K562 (cell line): ENCODE data around the gene ZSWIM1.

Source experiments
- ARHGAP35 ChIP-seq: fragments of 450-650 bp; IDR thresholded peaks from 2 replicates; pipeline ENCODE4 v1.6.1; 2018; ENCODE audit not compliant: partially characterized antibody
- RBM39 ChIP-seq: fragments of 200-400 bp; formaldehyde crosslinking; optimal IDR thresholded peaks from 2 replicates; pipeline ENCODE3; 2018; ENCODE audit warnings: low read depth, low read length
- SRF ChIP-seq, 2 experiments: fragments of 250-450, 450-650 bp in 1 of 2; sonication (Bioruptor Pico) in 1 of 2; sonication (generic) in 1 of 2; formaldehyde crosslinking; IDR thresholded peaks; 2 replicates each; pipeline versions ENCODE4 v1.5.0 to v1.5.1; 2020 to 2022; ENCODE audit warnings: mild to moderate bottlenecking in 1 of 2, missing genetic modification reagents in 1 of 2
- ZNF165 ChIP-seq: fragments of 250-450 bp; sonication (Bioruptor Pico); IDR thresholded peaks from 2 replicates; pipeline ENCODE4 v1.4.0; 2020; ENCODE audit warnings: borderline replicate concordance
- ZNF347 ChIP-seq: fragments of 450-650 bp; formaldehyde crosslinking; IDR thresholded peaks from 2 replicates; pipeline ENCODE4 v1.4.0; 2020; ENCODE audit warnings: low read depth, mild to moderate bottlenecking, moderate library complexity
- ZNF444 ChIP-seq: fragments of 250-450 bp; sonication (Bioruptor Pico); IDR thresholded peaks from 2 replicates; pipeline ENCODE4 v1.4.0; 2020; ENCODE audit warnings: mild to moderate bottlenecking, moderate library complexity
- TF ChIP-seq, protein P1 (sequence below), 3 experiments: IDR thresholded peaks in 2 of 3; conservative IDR thresholded peaks in 1 of 3; 2 replicates each; pipeline ENCODE4 v1.5.1; 2011 to 2012; ENCODE audit warnings: low read length in 3 of 3, mild to moderate bottlenecking in 3 of 3, control low read depth in 2 of 3, improper control_type of control experiment in 1 of 3, inconsistent platforms in 1 of 3, low read depth in 1 of 3, mixed read lengths in 1 of 3, moderate library complexity in 1 of 3; ENCODE audit not compliant: insufficient read depth in 2 of 3
- TF ChIP-seq, protein P2 (sequence below), 2 experiments: fragments of 450-650 bp in 1 of 2; sonication (generic) in 1 of 2; formaldehyde crosslinking in 1 of 2; IDR thresholded peaks; 2 replicates each; pipeline versions ENCODE4 v1.7.1 to v1.9.0; 2016 to 2022; ENCODE audit warnings: inconsistent platforms in 1 of 2, mild to moderate bottlenecking in 1 of 2, missing genetic modification reagents in 1 of 2

DNA sequence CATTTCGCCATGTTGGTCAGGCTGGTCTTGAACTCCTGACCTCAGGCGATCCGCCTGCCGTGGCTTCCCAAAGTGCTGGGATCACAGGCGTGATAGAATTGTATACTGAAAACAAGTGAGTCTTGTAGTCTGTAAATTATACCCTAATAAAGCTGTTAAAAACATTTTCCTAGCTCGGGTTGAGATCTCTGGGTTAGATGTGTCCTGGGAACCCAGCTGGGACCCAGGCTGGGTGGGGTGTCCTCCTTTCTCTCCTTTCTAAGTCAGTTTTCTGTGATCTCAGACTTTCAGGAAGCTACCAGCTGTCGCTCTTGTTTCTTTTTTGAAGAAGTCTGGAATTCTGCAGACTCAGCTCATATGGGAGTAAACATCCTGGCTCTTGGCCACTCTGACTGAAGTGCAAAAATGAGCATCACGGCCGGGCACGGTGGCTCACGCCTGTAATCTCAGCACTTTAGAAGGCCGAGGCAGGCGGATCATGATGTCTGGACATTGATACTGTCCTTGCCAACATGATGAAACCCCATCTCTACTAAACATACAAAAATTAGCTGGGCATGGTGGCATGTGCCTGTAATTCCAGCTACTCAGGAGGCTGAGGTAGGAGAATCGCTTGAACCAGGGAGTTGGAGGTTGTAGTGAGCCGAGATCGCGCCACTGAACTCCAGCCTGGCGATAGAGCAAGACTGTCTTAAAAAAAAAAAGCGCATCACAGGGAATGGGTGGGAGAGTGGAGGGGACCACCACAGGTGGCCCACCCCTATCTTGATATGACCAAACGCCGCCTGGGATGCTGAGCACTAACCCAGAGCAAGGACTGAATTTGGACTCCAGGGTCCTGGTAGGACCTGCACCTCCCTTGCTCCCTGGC is 43.6 kb downstream of the ZSWIM1 start:
- no peak for TF ChIP-seq SRF (CRISPR knock-in tag; IDR thresholded peaks at IDR 0.05)
- no peak for TF ChIP-seq RBM39
- no peak for TF ChIP-seq ZNF165 (CRISPR knock-in tag)
- TF ChIP-seq, protein P1, sequence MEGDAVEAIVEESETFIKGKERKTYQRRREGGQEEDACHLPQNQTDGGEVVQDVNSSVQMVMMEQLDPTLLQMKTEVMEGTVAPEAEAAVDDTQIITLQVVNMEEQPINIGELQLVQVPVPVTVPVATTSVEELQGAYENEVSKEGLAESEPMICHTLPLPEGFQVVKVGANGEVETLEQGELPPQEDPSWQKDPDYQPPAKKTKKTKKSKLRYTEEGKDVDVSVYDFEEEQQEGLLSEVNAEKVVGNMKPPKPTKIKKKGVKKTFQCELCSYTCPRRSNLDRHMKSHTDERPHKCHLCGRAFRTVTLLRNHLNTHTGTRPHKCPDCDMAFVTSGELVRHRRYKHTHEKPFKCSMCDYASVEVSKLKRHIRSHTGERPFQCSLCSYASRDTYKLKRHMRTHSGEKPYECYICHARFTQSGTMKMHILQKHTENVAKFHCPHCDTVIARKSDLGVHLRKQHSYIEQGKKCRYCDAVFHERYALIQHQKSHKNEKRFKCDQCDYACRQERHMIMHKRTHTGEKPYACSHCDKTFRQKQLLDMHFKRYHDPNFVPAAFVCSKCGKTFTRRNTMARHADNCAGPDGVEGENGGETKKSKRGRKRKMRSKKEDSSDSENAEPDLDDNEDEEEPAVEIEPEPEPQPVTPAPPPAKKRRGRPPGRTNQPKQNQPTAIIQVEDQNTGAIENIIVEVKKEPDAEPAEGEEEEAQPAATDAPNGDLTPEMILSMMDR (IDR thresholded peaks at IDR 0.05 in 2 of 3, conservative IDR thresholded peaks at IDR 0.05 in 1 of 3; ENCODE audit: insufficient read depth in 2 of 3, low read depth in 1 of 3, low read length in 3 of 3) = no peak
- TF ChIP-seq ARHGAP35 = no peak
- no peak for TF ChIP-seq ZNF347 (CRISPR knock-in tag)
- no peak for TF ChIP-seq ZNF444 (CRISPR knock-in tag)
- TF ChIP-seq, protein P2, sequence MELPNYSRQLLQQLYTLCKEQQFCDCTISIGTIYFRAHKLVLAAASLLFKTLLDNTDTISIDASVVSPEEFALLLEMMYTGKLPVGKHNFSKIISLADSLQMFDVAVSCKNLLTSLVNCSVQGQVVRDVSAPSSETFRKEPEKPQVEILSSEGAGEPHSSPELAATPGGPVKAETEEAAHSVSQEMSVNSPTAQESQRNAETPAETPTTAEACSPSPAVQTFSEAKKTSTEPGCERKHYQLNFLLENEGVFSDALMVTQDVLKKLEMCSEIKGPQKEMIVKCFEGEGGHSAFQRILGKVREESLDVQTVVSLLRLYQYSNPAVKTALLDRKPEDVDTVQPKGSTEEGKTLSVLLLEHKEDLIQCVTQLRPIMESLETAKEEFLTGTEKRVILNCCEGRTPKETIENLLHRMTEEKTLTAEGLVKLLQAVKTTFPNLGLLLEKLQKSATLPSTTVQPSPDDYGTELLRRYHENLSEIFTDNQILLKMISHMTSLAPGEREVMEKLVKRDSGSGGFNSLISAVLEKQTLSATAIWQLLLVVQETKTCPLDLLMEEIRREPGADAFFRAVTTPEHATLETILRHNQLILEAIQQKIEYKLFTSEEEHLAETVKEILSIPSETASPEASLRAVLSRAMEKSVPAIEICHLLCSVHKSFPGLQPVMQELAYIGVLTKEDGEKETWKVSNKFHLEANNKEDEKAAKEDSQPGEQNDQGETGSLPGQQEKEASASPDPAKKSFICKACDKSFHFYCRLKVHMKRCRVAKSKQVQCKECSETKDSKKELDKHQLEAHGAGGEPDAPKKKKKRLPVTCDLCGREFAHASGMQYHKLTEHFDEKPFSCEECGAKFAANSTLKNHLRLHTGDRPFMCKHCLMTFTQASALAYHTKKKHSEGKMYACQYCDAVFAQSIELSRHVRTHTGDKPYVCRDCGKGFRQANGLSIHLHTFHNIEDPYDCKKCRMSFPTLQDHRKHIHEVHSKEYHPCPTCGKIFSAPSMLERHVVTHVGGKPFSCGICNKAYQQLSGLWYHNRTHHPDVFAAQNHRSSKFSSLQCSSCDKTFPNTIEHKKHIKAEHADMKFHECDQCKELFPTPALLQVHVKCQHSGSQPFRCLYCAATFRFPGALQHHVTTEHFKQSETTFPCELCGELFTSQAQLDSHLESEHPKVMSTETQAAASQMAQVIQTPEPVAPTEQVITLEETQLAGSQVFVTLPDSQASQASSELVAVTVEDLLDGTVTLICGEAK (IDR thresholded peaks at IDR 0.05) = no peak
- TF ChIP-seq, protein P2 (CRISPR knock-in tag; IDR thresholded peaks at IDR 0.05) = no peak
